ACC112 (cell line): ENCODE measurements around the gene ETV1.

Experiments used
- H2AFZ ChIP-seq: fragments of 200-600 bp; sonication (generic); one replicate; pipeline ENCODE4 v1.6.0; 2017; ENCODE audit warnings: antibody characterized with exemption, low read length; ENCODE audit not compliant: unreplicated experiment
- H3K27ac ChIP-seq: fragments of 200-600 bp; sonication (generic); 2 replicates; pipeline ENCODE4 v1.5.1; 2014; ENCODE audit warnings: low read depth, mild to moderate bottlenecking, antibody characterized with exemption, low read length, moderate library complexity
- H3K27me3 ChIP-seq: fragments of 200-600 bp; sonication (generic); 2 replicates; pipeline ENCODE4 v1.6.1; 2014; ENCODE audit warnings: mild to moderate bottlenecking, antibody characterized with exemption, low read length, moderate library complexity, mixed read lengths; ENCODE audit not compliant: insufficient read depth
- H3K36me3 ChIP-seq: fragments of 200-600 bp; sonication (generic); 2 replicates; pipeline ENCODE4 v1.6.1; 2016; ENCODE audit warnings: mild to moderate bottlenecking, antibody characterized with exemption, low read length, moderate library complexity, mixed read lengths; ENCODE audit not compliant: insufficient read depth
- H3K4me1 ChIP-seq: fragments of 200-600 bp; sonication (generic); one replicate; pipeline ENCODE4 v1.6.1; 2016; ENCODE audit warnings: low read length, mixed read lengths; ENCODE audit not compliant: insufficient read depth, unreplicated experiment, control insufficient read depth
- H3K4me3 ChIP-seq: fragments of 200-600 bp; sonication (generic); 2 replicates; pipeline ENCODE4 v1.5.1; 2014; ENCODE audit warnings: mild to moderate bottlenecking, low read depth, low read length
- H3K79me2 ChIP-seq: fragments of 200-600 bp; sonication (generic); one replicate; pipeline ENCODE4 v1.6.0; 2016; ENCODE audit warnings: low read length; ENCODE audit not compliant: control insufficient read depth, unreplicated experiment, insufficient read depth

The ETV1 gene

DNA sequence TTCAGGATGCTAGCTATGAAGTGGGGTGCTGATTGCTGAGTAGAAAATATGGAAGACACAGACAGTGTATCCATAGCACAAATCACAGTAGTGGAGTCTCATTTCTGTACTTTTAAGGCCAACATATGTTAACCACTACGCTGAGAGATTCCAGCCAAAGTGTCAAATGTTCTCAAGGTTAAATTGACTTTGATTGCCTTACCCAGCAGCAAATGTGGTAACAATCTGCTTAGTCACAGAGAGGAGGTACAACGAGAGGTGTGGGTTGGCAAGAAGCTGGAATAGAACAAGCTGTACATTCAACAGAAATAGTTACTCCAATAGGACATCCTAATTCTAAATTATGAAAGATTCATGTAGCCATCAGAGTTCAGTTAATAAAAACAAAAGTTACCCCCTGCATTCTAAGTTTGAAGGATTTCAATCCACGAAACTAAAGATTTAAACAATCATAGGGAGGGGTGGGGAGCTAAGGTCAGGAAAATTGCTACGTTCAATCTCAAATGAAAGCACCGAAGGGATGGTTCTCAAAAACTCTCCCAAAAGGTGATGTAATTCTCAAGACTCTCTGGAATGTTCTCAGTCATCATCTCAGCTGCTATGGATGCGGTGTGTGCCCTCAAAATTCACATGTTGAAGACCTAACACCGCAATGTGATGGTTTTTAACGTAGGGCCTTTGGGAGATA lies 137.0 kb downstream of the ETV1 start:
- no peaks in the 10 kb centered on the region for H3K79me2 ChIP-seq
- H3K36me3 ChIP-seq = no peaks in the 10 kb centered on the region
- H3K27me3 ChIP-seq = no peaks in the 10 kb centered on the region
- peak overlapping the region; percentile 24 for H3K27ac ChIP-seq
- H3K4me1 ChIP-seq = peaks cover 48% of the 10 kb centered on the region
- no peak overlapping the region for H3K4me3 ChIP-seq
- no peak overlapping the region for H2AFZ ChIP-seq

DNA sequence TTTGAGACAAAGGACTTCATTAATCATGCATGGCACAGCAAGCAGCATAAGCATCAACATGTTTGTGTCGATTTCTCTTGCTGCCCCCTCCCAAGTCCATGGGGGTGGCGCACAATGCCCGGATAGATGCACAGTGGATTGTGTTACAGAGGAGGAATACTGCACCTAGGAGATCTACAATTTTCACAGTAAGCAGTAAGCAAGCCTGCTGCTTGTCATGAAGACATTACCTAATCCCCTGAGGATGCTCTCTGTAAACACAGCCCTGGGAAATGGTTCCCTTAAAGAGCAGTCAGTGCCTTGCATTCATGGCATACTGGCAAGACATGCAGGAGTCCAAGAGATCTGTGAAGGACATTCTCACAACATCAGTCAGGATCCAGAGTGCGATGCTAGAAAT lies 137.7 kb downstream of the ETV1 start:
- H3K27ac ChIP-seq = peak overlapping the region; percentile 24; the same call in 1 of the 2 replicates
- peak overlapping the region; percentile 16 for H2AFZ ChIP-seq
- H3K4me1 ChIP-seq = peaks cover 55% of the 10 kb centered on the region
- H3K4me3 ChIP-seq = no peak overlapping the region
- no peaks in the 10 kb centered on the region for H3K36me3 ChIP-seq
- H3K27me3 ChIP-seq = no peaks in the 10 kb centered on the region
- no peaks in the 10 kb centered on the region for H3K79me2 ChIP-seq

DNA sequence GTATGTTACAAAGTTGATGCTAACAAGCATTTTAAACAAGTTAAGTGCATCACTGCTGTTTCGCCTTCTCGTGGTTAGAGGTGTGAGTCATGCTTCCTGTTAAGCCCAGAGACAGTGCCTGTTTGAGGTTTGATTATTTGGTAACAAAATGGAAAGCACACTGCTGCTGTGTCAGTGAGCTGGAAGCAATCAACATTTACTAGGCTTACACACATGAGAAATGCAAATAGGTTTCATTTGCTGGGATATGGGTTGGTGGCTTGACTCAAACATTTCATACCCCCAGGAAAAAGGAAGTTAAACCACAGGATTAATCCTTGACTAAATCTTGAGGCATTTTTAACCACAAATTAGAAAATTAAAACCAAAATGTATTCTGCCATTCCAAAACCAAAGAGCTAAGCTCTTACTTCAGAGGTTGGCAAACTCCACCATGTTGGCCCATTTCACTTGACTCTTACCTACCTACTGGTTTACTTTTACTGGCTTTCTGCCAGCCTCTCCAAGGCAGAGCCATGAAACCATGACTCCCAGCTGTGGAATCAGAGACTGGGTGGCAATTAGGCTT lies 139.2 kb downstream of the ETV1 start:
- H3K27me3 ChIP-seq = no peaks in the 10 kb centered on the region
- H2AFZ ChIP-seq = peak overlapping the region; percentile 35
- H3K4me3 ChIP-seq = peak overlapping the region; percentile 43; the same call in 1 of the 2 replicates
- no peaks in the 10 kb centered on the region for H3K79me2 ChIP-seq
- no peaks in the 10 kb centered on the region for H3K36me3 ChIP-seq
- peak overlapping the region; percentile 96 for H3K27ac ChIP-seq
- peaks cover 69% of the 10 kb centered on the region for H3K4me1 ChIP-seq

DNA sequence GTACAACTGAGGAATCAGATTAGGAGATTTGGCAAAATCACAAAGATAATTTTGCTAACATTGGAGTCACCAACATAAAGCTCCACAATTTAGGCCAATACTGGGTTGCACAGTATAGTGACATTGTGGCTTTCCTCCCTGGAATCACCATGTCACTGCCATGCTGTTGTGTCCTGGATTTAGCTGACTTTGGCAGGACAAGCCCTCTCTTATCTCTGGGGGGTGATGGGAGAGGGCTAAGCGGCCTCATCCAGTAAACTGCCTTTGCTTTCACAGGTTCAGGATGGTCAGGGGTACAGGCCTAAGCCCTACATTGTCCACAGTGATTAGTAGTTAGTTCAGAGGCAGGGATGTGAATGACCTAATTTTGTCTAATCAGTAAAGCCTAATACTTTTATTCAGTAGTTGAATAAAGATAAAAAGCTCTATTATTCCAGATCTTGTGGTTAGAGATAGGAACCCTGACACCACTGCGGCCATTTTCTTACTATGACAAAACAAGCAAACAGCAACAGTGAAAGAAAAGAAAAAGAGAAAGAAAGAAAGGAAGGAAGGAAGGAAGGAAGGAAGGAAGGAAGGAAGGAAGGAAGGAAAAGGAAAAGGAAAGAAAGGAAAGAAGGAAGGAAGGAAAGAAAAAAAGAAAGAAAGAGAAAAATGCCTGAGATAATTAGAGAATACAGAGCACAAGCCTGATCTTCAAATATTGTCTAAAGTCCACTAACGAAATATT lies 140.1 kb downstream of the ETV1 start:
- Histone ChIP-seq H3K36me3 (no peaks in the 10 kb centered on the region), H2AFZ (no peak overlapping the region), H3K79me2 (no peaks in the 10 kb centered on the region), H3K27ac (peak overlapping the region; percentile 96), H3K27me3 (no peaks in the 10 kb centered on the region), H3K4me3 (peak overlapping the region; percentile 6; the same call in 1 of the 2 replicates), H3K4me1 (peaks cover 69% of the 10 kb centered on the region)

DNA sequence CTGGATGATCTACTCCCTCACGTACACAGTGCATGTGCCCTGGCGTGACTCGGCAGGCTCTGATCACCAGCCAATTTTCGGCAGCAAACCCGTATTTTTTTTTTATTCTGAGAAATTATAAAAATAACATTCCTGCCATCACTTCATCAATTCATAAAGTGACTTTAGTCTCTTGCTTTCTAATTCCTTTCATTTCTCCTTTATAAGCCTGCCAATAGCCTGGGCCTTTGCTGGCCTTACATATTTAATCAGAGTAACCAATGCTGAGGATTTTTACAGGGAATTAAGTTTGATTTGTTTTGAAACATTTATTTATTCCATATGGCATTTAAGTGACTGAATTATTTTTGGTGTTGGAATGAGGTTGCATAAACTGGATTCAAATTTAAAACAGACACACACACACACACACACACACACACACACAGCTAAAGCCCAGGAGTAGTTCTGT lies 140.8 kb downstream of the ETV1 start:
- no peak overlapping the region for H3K4me3 ChIP-seq
- H3K4me1 ChIP-seq = peaks cover 69% of the 10 kb centered on the region
- no peaks in the 10 kb centered on the region for H3K79me2 ChIP-seq
- peak overlapping the region; percentile 96 for H3K27ac ChIP-seq
- H2AFZ ChIP-seq = peak overlapping the region; percentile 44
- H3K27me3 ChIP-seq = no peaks in the 10 kb centered on the region
- no peaks in the 10 kb centered on the region for H3K36me3 ChIP-seq

DNA sequence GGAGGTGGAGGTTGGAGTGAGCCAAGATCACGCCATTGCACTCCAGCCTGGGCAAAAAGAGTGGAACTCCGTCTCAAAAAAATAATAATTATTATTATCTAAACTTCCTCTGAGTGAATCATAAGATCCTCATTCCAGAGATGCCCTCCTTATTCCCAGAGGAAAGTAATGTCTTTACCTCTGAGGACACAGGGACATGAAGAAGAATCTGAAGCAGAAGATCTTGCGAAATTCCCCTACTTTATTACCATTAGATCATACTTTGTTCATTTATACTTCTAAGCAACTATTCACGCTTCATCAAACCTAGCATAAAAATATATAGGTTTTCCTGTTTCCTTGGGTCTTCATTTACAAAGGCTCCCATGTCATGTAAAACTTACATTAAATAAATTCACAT lies 143.1 kb downstream of the ETV1 start:
- Histone ChIP-seq H2AFZ (no peak overlapping the region), H3K4me1 (peaks cover 54% of the 10 kb centered on the region), H3K79me2 (no peaks in the 10 kb centered on the region), H3K4me3 (no peak overlapping the region), H3K36me3 (no peaks in the 10 kb centered on the region), H3K27me3 (no peaks in the 10 kb centered on the region), H3K27ac (no peak overlapping the region)

DNA sequence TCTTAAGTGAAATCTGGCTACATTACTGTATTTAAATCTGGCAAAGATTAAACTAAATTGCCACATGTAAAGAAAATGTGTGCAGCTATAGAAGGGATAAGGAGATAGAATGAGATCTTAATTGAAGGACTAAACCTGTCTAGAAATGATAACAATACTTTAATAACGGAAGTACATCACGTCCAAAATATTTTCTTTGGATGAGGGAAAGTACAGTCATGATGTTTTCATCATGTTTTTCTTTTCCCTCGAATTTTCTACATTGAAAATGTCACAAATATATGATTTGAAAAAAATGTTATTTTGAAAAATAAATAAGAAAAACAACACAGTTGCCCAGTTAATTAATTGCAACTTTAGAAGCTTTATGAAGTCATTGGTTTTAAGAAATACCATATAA lies 143.9 kb downstream of the ETV1 start:
- Histone ChIP-seq H3K4me3 (no peak overlapping the region), H3K27ac (peak overlapping the region; percentile 54), H3K36me3 (no peaks in the 10 kb centered on the region), H2AFZ (peak overlapping the region; percentile 14), H3K27me3 (no peaks in the 10 kb centered on the region), H3K79me2 (no peaks in the 10 kb centered on the region), H3K4me1 (peaks cover 46% of the 10 kb centered on the region)

DNA sequence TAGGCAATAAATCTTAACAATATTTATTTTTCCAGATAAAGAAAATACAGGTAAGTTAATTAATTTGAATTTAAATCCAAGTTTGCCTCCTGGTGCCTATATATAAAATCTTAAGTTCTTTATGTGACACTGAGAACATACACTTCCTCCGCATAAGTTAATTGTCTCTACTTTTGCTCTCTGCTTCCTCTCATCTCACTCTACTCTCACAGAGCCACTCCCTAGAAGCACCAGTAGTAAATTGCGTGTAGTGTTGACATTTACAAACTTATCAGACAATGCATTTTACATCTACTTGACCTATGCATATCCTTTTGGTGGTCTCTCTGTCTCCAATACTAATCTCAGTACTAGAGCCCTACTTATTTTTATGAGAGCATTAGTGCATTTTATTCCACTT lies 144.5 kb downstream of the ETV1 start:
- Histone ChIP-seq H3K36me3 (no peaks in the 10 kb centered on the region), H3K79me2 (no peaks in the 10 kb centered on the region), H3K4me3 (no peak overlapping the region), H3K27ac (no peak overlapping the region), H3K4me1 (peaks cover 40% of the 10 kb centered on the region), H2AFZ (no peak overlapping the region), H3K27me3 (no peaks in the 10 kb centered on the region)

DNA sequence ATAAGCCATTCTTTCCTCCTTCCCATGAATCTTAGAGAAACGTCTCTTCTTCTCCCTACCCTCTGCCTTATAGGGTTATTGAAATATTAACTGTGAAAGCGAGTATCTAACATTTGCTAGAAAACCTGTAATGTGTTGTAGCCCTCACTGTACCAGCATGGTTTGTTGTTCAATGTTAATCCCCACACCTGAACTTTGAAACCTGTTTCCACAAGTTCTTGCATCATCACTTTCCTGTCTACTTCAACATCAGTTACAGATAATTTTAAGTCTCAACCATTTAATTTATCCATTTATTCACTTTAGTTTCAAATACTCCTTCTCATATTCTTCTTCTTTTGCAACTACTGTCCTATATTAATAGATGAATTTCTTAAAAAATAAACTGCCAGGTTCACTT lies 148.2 kb downstream of the ETV1 start:
- Histone ChIP-seq H3K4me3 (no peak overlapping the region), H3K27me3 (no peaks in the 10 kb centered on the region), H3K36me3 (no peaks in the 10 kb centered on the region), H3K79me2 (no peaks in the 10 kb centered on the region), H3K4me1 (peaks cover 9% of the 10 kb centered on the region), H2AFZ (no peak overlapping the region), H3K27ac (no peak overlapping the region)
